SK-N-SH (cell line): ENCODE results near the gene PTPRD.

Experiments used
- CTCF ChIP-seq: fragments of 200-600 bp; sonication (generic); IDR thresholded peaks from 2 replicates; pipeline ENCODE4 v1.6.1; 2017; ENCODE audit warnings: antibody characterized with exemption, mild to moderate bottlenecking, moderate library complexity
- GABPA ChIP-seq: IDR thresholded peaks from 2 replicates; pipeline ENCODE4 v1.4.0; 2012; ENCODE audit warnings: low read depth, mild to moderate bottlenecking
- MAX ChIP-seq: IDR thresholded peaks from 2 replicates; pipeline ENCODE4 v1.4.0; 2012; ENCODE audit warnings: low read depth
- NFIC ChIP-seq: IDR thresholded peaks from 2 replicates; pipeline ENCODE4 v1.4.0; 2012; ENCODE audit warnings: borderline replicate concordance
- POLR2AphosphoS5 ChIP-seq: IDR thresholded peaks from 2 replicates; pipeline ENCODE4 v1.6.1; 2012; ENCODE audit warnings: low read depth, low read length
- RAD21 ChIP-seq: IDR thresholded peaks from 2 replicates; pipeline ENCODE4 v1.6.1; 2012; ENCODE audit warnings: mild to moderate bottlenecking, low read length
- SIN3A ChIP-seq: IDR thresholded peaks from 2 replicates; pipeline ENCODE4 v1.6.1; 2012; ENCODE audit warnings: low read depth, mild to moderate bottlenecking, low read length, moderate library complexity, borderline replicate concordance
- TAF1 ChIP-seq: IDR thresholded peaks from 2 replicates; pipeline ENCODE4 v1.6.1; 2012; ENCODE audit warnings: low read depth, mild to moderate bottlenecking, low read length, moderate library complexity, borderline replicate concordance

- no peak for TF ChIP-seq SIN3A
- no peak for TF ChIP-seq GABPA
- TF ChIP-seq CTCF: no peak
- TF ChIP-seq RAD21: no peak
- no peak for TF ChIP-seq POLR2AphosphoS5
- TF ChIP-seq MAX: no peak
- TF ChIP-seq TAF1: no peak
- no peak for TF ChIP-seq NFIC
These were observed 1648.9 kb downstream of the PTPRD start for GRCh38 chr9:8963885-8964284.
